Measurements from ENCODE around the gene GCHFR. TPM values are rescaled to one million over a fixed set of nuclear protein-coding genes. Genes with fewer than 3 reads are reported as not detected.

The GCHFR gene
- total RNA-seq, 1 experiment from 2014 or later, result 1.5 TPM

DNA sequence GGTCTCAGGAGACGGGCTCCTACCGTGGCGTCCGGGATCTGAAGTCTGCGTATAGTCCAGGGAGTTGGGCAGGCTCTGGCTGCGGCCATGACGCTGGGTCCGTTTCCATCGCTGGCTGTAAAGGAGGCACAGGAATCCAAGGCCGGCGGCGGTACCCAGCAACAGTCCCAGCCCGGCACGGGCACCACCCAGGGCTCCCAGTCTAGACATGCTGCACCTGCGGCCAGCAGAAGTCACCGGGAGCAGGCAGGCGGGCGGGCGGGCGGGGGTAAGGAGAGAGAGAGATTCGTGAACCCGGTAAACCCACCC is 9.3 kb upstream of the GCHFR start:
- BruUV-seq (replicated peaks), result no TSS peak
- H4K20me1 ChIP-seq (ENCODE audit: insufficient read depth), result no peaks in the 10 kb centered on the region
- H2AFZ ChIP-seq (ENCODE audit: low read depth, low read length, poor library complexity, severe bottlenecking), result no peak overlapping the region
- peaks cover 7 to 17% of the 10 kb centered on the region in 2 experiments for H3K4me1 ChIP-seq (ENCODE audit: control insufficient read depth in 1 of 2, insufficient read depth in 2 of 2, low read length in 2 of 2)
- peak overlapping the region; percentile 63; the same call in 1 of the 2 replicates for H3K27ac ChIP-seq (ENCODE audit: low read depth, low read length)
- H3K27me3 ChIP-seq (ENCODE audit: insufficient read depth, low read length), result no peaks in the 10 kb centered on the region
- H3K9ac ChIP-seq (ENCODE audit: low read length), result peak overlapping the region; percentile 79
- H3K9me3 ChIP-seq (ENCODE audit: control insufficient read depth in 1 of 2, insufficient read depth in 1 of 2, low read depth in 1 of 2, low read length in 2 of 2), result no peaks in the 10 kb centered on the region
- peaks cover 35% of the 10 kb centered on the region for H3K79me2 ChIP-seq (ENCODE audit: insufficient read depth, low read length)
- ChIA-PET CTCF (no interaction called here), POLR2A (no interaction called here), RAD21 (ENCODE audit: low non-redundant PET in 1 of 2, low total read pairs in 2 of 2, uncharacterized antibody in 2 of 2, unreplicated experiment in 2 of 2) (no interaction called here)
- peak overlapping the region; percentile 97 for H3K4me2 ChIP-seq (ENCODE audit: low read length)
- peak; percentile 26 for ATAC-seq
- H3K4me3 ChIP-seq (replicated peaks in 1 of 2; ENCODE audit: low read depth in 1 of 2, low read length in 2 of 2), result peak overlapping the region; percentile 99
- no peak for TF ChIP-seq POLR2A (IDR thresholded peaks at IDR 0.05; ENCODE audit: borderline replicate concordance, extremely low read depth, insufficient read depth, insufficient read length)
- TF ChIP-seq SIN3A (IDR thresholded peaks at IDR 0.05; ENCODE audit: low read depth), result no peak
- TF ChIP-seq, protein P1, sequence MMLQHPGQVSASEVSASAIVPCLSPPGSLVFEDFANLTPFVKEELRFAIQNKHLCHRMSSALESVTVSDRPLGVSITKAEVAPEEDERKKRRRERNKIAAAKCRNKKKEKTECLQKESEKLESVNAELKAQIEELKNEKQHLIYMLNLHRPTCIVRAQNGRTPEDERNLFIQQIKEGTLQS (IDR thresholded peaks at IDR 0.05), result no peak
- no peak for TF ChIP-seq YY1 (IDR thresholded peaks at IDR 0.05; ENCODE audit: extremely low read depth, insufficient replicate concordance, low read depth, low read length)
- no peak for TF ChIP-seq JUND (IDR thresholded peaks at IDR 0.05)
- TF ChIP-seq FOSL1 (IDR thresholded peaks at IDR 0.05; ENCODE audit: low read depth), result no peak
- no peak for TF ChIP-seq SP1 (IDR thresholded peaks at IDR 0.05; ENCODE audit: low read depth)
- intact Hi-C loops (cut with micrococcal nuclease), result no loop called here
- DNase-seq (ENCODE audit: low read depth, low spot score), result no peak
- H3K9me2 ChIP-seq (ENCODE audit: insufficient read depth), result no peaks in the 10 kb centered on the region
- peaks cover 12% of the 10 kb centered on the region in 2 experiments; a peak in 3 of 4 replicates for H3K36me3 ChIP-seq (ENCODE audit: control insufficient read depth in 1 of 2, insufficient read depth in 2 of 2, low read length in 2 of 2)

DNA sequence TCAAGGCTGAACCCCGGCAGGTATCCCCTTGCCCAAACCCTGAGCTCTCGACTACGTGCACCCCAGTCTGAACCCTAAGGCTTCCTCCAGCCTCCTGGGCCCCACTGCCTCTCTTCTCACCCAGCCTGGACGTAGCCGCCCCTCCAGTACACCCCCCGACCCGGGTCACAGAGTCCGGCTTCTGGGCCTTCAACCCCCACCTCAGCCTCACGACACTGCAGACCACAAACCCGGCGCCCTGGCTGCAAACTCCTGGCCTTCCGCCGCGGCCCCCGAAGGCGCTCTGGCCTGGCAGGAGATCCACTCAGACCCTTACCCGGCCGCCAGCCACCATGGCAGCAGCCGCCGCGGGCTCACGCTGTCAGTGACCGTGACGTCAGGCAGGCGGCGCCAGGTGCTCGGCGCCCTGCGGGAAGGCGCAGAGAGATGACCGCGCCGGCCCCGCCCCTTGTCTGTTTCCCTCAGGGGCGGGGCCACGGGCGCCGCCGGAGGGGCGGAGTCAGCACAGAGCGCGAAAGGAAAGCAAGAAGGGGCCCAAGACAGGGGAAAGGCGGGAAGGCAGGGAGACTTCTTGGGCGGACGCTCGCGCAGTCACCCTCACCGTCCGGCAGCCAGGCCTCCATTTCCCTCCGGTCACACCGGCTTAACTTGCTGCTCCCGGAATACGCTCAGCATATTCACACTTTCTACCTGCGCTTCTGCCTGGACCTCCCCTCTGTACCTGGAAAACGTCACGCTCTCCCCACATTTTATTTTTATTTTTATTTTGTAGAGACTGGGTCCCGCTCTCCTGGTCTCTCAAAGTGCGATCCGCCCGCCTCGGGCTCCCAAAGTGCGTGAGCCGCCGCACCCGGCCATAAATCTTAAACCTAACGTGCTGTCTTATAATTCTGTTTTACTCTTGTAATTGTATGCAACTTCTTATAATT is 8.7 kb upstream of the GCHFR start, which contains the start of gene RMDN3:
TSS of gene RMDN3 (minus strand) at position 372 of the 929 bp plus-strand sequence. CDS start 471 bp downstream, outside the sequence.
- Histone ChIP-seq H3K4me1 (ENCODE audit: control insufficient read depth in 1 of 2, insufficient read depth in 2 of 2, low read length in 2 of 2) (peaks cover 7 to 17% of the 10 kb centered on the region in 2 experiments), H3K4me3 (replicated peaks in 1 of 2; ENCODE audit: low read depth in 1 of 2, low read length in 2 of 2) (peak within 1 kb of the TSS; percentile 99), H3K27me3 (ENCODE audit: insufficient read depth, low read length) (no peaks in the 10 kb centered on the region), H2AFZ (ENCODE audit: low read depth, low read length, poor library complexity, severe bottlenecking) (peak within 1 kb of the TSS; percentile 86), H3K9me3 (ENCODE audit: control insufficient read depth in 1 of 2, insufficient read depth in 1 of 2, low read depth in 1 of 2, low read length in 2 of 2) (no peaks in the 10 kb centered on the region), H3K9ac (ENCODE audit: low read length) (peak within 1 kb of the TSS; percentile 79), H4K20me1 (ENCODE audit: insufficient read depth) (no peaks in the 10 kb centered on the region), H3K9me2 (ENCODE audit: insufficient read depth) (no peaks in the 10 kb centered on the region), H3K36me3 (ENCODE audit: control insufficient read depth in 1 of 2, insufficient read depth in 2 of 2, low read length in 2 of 2) (peaks cover 12% of the 10 kb centered on the region in 2 experiments; a peak in 3 of 4 replicates), H3K79me2 (ENCODE audit: insufficient read depth, low read length) (peaks cover 35% of the 10 kb centered on the region), H3K4me2 (ENCODE audit: low read length) (peak within 1 kb of the TSS; percentile 97), H3K27ac (ENCODE audit: low read depth, low read length) (peak within 1 kb of the TSS; percentile 74)
- CTCF ChIA-PET, result no interaction called here
- DNase-seq (ENCODE audit: low read depth, low spot score) (peak; percentile 80), ATAC-seq (peak; percentile 93)
- intact Hi-C loops (cut with micrococcal nuclease), result no loop called here
- RAD21 ChIA-PET (ENCODE audit: low non-redundant PET in 1 of 2, low total read pairs in 2 of 2, uncharacterized antibody in 2 of 2, unreplicated experiment in 2 of 2), result no interaction called here
- TSS peak; percentile 99 for BruUV-seq (replicated peaks)
- POLR2A ChIA-PET, result no interaction called here
- TF ChIP-seq YY1 (IDR thresholded peaks at IDR 0.05; ENCODE audit: extremely low read depth, insufficient replicate concordance, low read depth, low read length), result peak; percentile 73
- no peak for TF ChIP-seq JUND (IDR thresholded peaks at IDR 0.05)
- TF ChIP-seq POLR2A (IDR thresholded peaks at IDR 0.05; ENCODE audit: borderline replicate concordance, extremely low read depth, insufficient read depth, insufficient read length), result peak; percentile 74
- peak; percentile 19; the same call in 1 of the 2 replicates for TF ChIP-seq RAD21 (IDR thresholded peaks at IDR 0.05; ENCODE audit: low read depth)
- peak; percentile 76 for TF ChIP-seq SP1 (IDR thresholded peaks at IDR 0.05; ENCODE audit: low read depth)
- peak; percentile 52; the same call in 1 of the 2 replicates for TF ChIP-seq ZFX (IDR thresholded peaks at IDR 0.05)
- TF ChIP-seq, protein P2, sequence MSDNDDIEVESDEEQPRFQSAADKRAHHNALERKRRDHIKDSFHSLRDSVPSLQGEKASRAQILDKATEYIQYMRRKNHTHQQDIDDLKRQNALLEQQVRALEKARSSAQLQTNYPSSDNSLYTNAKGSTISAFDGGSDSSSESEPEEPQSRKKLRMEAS (IDR thresholded peaks at IDR 0.05), result peak; percentile 84
- TF ChIP-seq CBX3 (IDR thresholded peaks at IDR 0.05; ENCODE audit: low read depth), result no peak
- TF ChIP-seq POLR2AphosphoS5 (IDR thresholded peaks at IDR 0.05; ENCODE audit: low read depth, low read length), result peak; percentile 70
- TF ChIP-seq, protein P3, sequence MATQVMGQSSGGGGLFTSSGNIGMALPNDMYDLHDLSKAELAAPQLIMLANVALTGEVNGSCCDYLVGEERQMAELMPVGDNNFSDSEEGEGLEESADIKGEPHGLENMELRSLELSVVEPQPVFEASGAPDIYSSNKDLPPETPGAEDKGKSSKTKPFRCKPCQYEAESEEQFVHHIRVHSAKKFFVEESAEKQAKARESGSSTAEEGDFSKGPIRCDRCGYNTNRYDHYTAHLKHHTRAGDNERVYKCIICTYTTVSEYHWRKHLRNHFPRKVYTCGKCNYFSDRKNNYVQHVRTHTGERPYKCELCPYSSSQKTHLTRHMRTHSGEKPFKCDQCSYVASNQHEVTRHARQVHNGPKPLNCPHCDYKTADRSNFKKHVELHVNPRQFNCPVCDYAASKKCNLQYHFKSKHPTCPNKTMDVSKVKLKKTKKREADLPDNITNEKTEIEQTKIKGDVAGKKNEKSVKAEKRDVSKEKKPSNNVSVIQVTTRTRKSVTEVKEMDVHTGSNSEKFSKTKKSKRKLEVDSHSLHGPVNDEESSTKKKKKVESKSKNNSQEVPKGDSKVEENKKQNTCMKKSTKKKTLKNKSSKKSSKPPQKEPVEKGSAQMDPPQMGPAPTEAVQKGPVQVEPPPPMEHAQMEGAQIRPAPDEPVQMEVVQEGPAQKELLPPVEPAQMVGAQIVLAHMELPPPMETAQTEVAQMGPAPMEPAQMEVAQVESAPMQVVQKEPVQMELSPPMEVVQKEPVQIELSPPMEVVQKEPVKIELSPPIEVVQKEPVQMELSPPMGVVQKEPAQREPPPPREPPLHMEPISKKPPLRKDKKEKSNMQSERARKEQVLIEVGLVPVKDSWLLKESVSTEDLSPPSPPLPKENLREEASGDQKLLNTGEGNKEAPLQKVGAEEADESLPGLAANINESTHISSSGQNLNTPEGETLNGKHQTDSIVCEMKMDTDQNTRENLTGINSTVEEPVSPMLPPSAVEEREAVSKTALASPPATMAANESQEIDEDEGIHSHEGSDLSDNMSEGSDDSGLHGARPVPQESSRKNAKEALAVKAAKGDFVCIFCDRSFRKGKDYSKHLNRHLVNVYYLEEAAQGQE (IDR thresholded peaks at IDR 0.05; ENCODE audit: low read depth), result no peak
- TF ChIP-seq SRF (IDR thresholded peaks at IDR 0.05; ENCODE audit: low read depth), result peak; percentile 95

Measured in HCT116 (cell line).